HCT116 (cell line): ENCODE data around the gene AXIN2. TPM values are rescaled to one million over a fixed set of nuclear protein-coding genes. Genes with fewer than 3 reads are reported as not detected.
"Not testable (repeated sequence)": the region's sequence is repeated elsewhere in the genome, so short reads cannot be mapped to it uniquely, and the experiment has no call there.

Experiments
- ATAC-seq: fragments of 200-7000 bp; cut with Tn5 transposase; 2 replicates; pipeline ENCODE4 v1.9.1; 2020; ENCODE audit warnings: mild to moderate bottlenecking, moderate library complexity
- BruUV-seq: library from RNA; stranded (reverse); fragments of 400-500 nt; replicated peaks from 2 replicates; lab custom pipeline; 2021; lab: Mats Ljungman, UMichigan
- CTCF ChIA-PET: fragments of 300-600 bp; sonication (Branson Sonifier 250); formaldehyde crosslinking; loops from one replicate; lab custom pipeline; 2021; ENCODE audit warnings: antibody characterized with exemption; lab: Charles Lee
- POLR2A ChIA-PET: fragments of 300-600, 350-600 bp; sonication (Branson Sonifier 250); formaldehyde crosslinking; loops from one replicate; lab custom pipeline; 2021; ENCODE audit warnings: antibody characterized with exemption; lab: Charles Lee
- RAD21 ChIA-PET, 2 experiments: fragments of 300-600 bp; sonication (Branson Sonifier 250); formaldehyde crosslinking; loops; one replicate each; lab custom pipeline; 2023; ENCODE audit warnings: low total read pairs in 2 of 2; ENCODE audit not compliant: uncharacterized antibody in 2 of 2, unreplicated experiment in 2 of 2, low non-redundant PET in 1 of 2; lab: Charles Lee
- DNase-seq: peaks from one replicate; pipeline ENCODE4 v3.0.0-alpha.2; 2010; ENCODE audit warnings: low read depth, low spot score
- H2AFZ ChIP-seq: fragments of 200-600 bp; shearing (Covaris generic), sonication (generic); 2 replicates; pipeline ENCODE4 v1.6.1; 2017; ENCODE audit warnings: low read depth, mixed run types, mixed read lengths, antibody characterized with exemption, low read length; ENCODE audit not compliant: poor library complexity, severe bottlenecking
- H3K27ac ChIP-seq: 2 replicates; pipeline ENCODE4 v1.5.1; 2012; ENCODE audit warnings: low read depth, low read length
- H3K27me3 ChIP-seq: fragments of 200-600 bp; sonication (generic); 2 replicates; pipeline ENCODE4 v1.6.1; 2016; ENCODE audit warnings: mixed run types, low read length, mixed read lengths; ENCODE audit not compliant: insufficient read depth
- H3K36me3 ChIP-seq, 2 experiments: fragments of 200-500 bp in 1 of 2; fragments of 200-600 bp in 1 of 2; sonication (Bioruptor generic) in 1 of 2; sonication (generic) in 1 of 2; 2 replicates each; pipeline versions ENCODE4 v1.5.1 to v1.6.1; 2014 to 2016; ENCODE audit warnings: low read length in 2 of 2, inconsistent platforms in 1 of 2, mixed read lengths in 1 of 2, mixed run types in 1 of 2; ENCODE audit not compliant: insufficient read depth in 2 of 2, control insufficient read depth in 1 of 2
- H3K4me1 ChIP-seq, 2 experiments: fragments of 200-600 bp in 1 of 2; sonication (generic) in 1 of 2; 2 replicates each; pipeline versions ENCODE4 v1.5.1 to v1.6.1; 2012 to 2017; ENCODE audit warnings: low read length in 2 of 2, inconsistent platforms in 1 of 2, mild to moderate bottlenecking in 1 of 2, mixed read lengths in 1 of 2, mixed run types in 1 of 2, moderate library complexity in 1 of 2; ENCODE audit not compliant: insufficient read depth in 2 of 2, control insufficient read depth in 1 of 2
- H3K4me2 ChIP-seq: fragments of 200-600 bp; sonication (generic); 2 replicates; pipeline ENCODE4 v1.6.1; 2017; ENCODE audit warnings: mixed run types, low read length, mixed read lengths
- H3K4me3 ChIP-seq, 2 experiments: fragments of 200-600 bp in 1 of 2; sonication (generic) in 1 of 2; replicated peaks in 1 of 2; 2 replicates each; pipeline ENCODE4 v1.5.1; 2011 to 2016; ENCODE audit warnings: low read length in 2 of 2, control low read depth in 1 of 2, low read depth in 1 of 2, mild to moderate bottlenecking in 1 of 2, mixed read lengths in 1 of 2, mixed run types in 1 of 2
- H3K79me2 ChIP-seq: fragments of 200-600 bp; sonication (generic); 2 replicates; pipeline ENCODE4 v1.6.1; 2017; ENCODE audit warnings: mild to moderate bottlenecking, mixed run types, low read length, moderate library complexity, mixed read lengths; ENCODE audit not compliant: insufficient read depth
- H3K9ac ChIP-seq: fragments of 200-600 bp; sonication (generic); 2 replicates; pipeline ENCODE4 v1.6.1; 2016; ENCODE audit warnings: low read length, mixed read lengths
- H3K9me2 ChIP-seq: fragments of 200-600 bp; sonication (generic), shearing (Covaris generic); 2 replicates; pipeline ENCODE4 v1.6.1; 2017; ENCODE audit warnings: mixed run types, mild to moderate bottlenecking, moderate library complexity; ENCODE audit not compliant: insufficient read depth
- H3K9me3 ChIP-seq, 2 experiments: fragments of 200-500 bp in 1 of 2; fragments of 200-600 bp in 1 of 2; sonication (Bioruptor generic) in 1 of 2; sonication (generic) in 1 of 2; 2 replicates each; pipeline ENCODE4 v1.6.1; 2014 to 2017; ENCODE audit warnings: low read length in 2 of 2, mixed read lengths in 2 of 2, inconsistent platforms in 1 of 2, low read depth in 1 of 2, mild to moderate bottlenecking in 1 of 2, mixed run types in 1 of 2, moderate library complexity in 1 of 2; ENCODE audit not compliant: control insufficient read depth in 1 of 2, insufficient read depth in 1 of 2
- H4K20me1 ChIP-seq: fragments of 200-600 bp; sonication (generic), shearing (Covaris generic); 2 replicates; pipeline ENCODE4 v1.6.1; 2017; ENCODE audit warnings: mixed run types, mild to moderate bottlenecking, moderate library complexity; ENCODE audit not compliant: insufficient read depth
- ATF3 ChIP-seq: IDR thresholded peaks from 2 replicates; pipeline ENCODE4 v1.6.1; 2012
- CBX3 ChIP-seq: IDR thresholded peaks from 2 replicates; pipeline ENCODE4 v1.6.1; 2012; ENCODE audit warnings: low read depth
- CEBPB ChIP-seq: IDR thresholded peaks from 2 replicates; pipeline ENCODE4 v1.6.1; 2012; ENCODE audit warnings: low read depth
- CTCF ChIP-seq, 3 experiments: fragments of 200-600 bp in 1 of 3; sonication (generic) in 1 of 3; IDR thresholded peaks in 2 of 3; conservative IDR thresholded peaks in 1 of 3; 2 replicates each; pipeline ENCODE4 v1.5.1; 2012 to 2017; ENCODE audit warnings: low read depth in 2 of 3, low read length in 2 of 3, antibody characterized with exemption in 1 of 3, borderline replicate concordance in 1 of 3, control low read depth in 1 of 3, mild to moderate bottlenecking in 1 of 3, mixed read lengths in 1 of 3, mixed run types in 1 of 3, moderate library complexity in 1 of 3; ENCODE audit not compliant: insufficient read depth in 1 of 3
- EGR1 ChIP-seq: IDR thresholded peaks from 2 replicates; pipeline ENCODE4 v1.6.1; 2012; ENCODE audit warnings: low read depth
- ELF1 ChIP-seq: IDR thresholded peaks from 2 replicates; pipeline ENCODE4 v1.6.1; 2012; ENCODE audit warnings: low read depth, borderline replicate concordance
- EZH2 ChIP-seq: fragments of 200-600 bp; sonication (generic); IDR thresholded peaks from 2 replicates; pipeline ENCODE4 v1.6.1; 2017; ENCODE audit warnings: antibody characterized with exemption, mixed run types
- EZH2phosphoT487 ChIP-seq: fragments of 200-600 bp; IDR thresholded peaks from 2 replicates; pipeline ENCODE4 v1.6.1; 2018; ENCODE audit warnings: antibody characterized with exemption, borderline replicate concordance
- FOSL1 ChIP-seq: IDR thresholded peaks from 2 replicates; pipeline ENCODE4 v1.6.1; 2012; ENCODE audit warnings: low read depth
- JUND ChIP-seq: IDR thresholded peaks from 2 replicates; pipeline ENCODE4 v1.6.1; 2012
- MAX ChIP-seq: IDR thresholded peaks from 2 replicates; pipeline ENCODE4 v1.6.1; 2012
- POLR2A ChIP-seq: IDR thresholded peaks from 2 replicates; pipeline ENCODE4 v1.7.0; 2011; ENCODE audit warnings: borderline replicate concordance; ENCODE audit not compliant: insufficient read depth, insufficient read length; ENCODE audit errors: extremely low read depth
- POLR2AphosphoS5 ChIP-seq: IDR thresholded peaks from 2 replicates; pipeline ENCODE4 v1.6.1; 2011; ENCODE audit warnings: mild to moderate bottlenecking, low read depth, low read length, moderate library complexity
- RAD21 ChIP-seq: IDR thresholded peaks from 2 replicates; pipeline ENCODE4 v1.6.1; 2012; ENCODE audit warnings: low read depth, mild to moderate bottlenecking
- SIN3A ChIP-seq: IDR thresholded peaks from 2 replicates; pipeline ENCODE4 v1.6.1; 2012; ENCODE audit warnings: low read depth
- SP1 ChIP-seq: IDR thresholded peaks from 2 replicates; pipeline ENCODE4 v1.6.1; 2012; ENCODE audit warnings: low read depth
- TCF7L2 ChIP-seq: IDR thresholded peaks from 2 replicates; pipeline ENCODE4 v1.7.0; 2011; ENCODE audit warnings: borderline replicate concordance, inconsistent platforms; ENCODE audit not compliant: insufficient read depth, insufficient read length; ENCODE audit errors: extremely low read depth
- YY1 ChIP-seq: IDR thresholded peaks from 2 replicates; pipeline ENCODE4 v1.6.1; 2011; ENCODE audit warnings: low read length, low read depth, moderate library complexity, mild to moderate bottlenecking; ENCODE audit not compliant: insufficient replicate concordance; ENCODE audit errors: extremely low read depth
- ZFX ChIP-seq: fragments of 450-650 bp; IDR thresholded peaks from 2 replicates; pipeline ENCODE4 v1.6.1; 2017
- ZNF274 ChIP-seq: fragments of 200-500 bp; sonication (Bioruptor generic); IDR thresholded peaks from 2 replicates; pipeline ENCODE4 v1.6.1; 2014; ENCODE audit warnings: mild to moderate bottlenecking, low read depth, low read length, inconsistent platforms
- intact Hi-C: fragments of 100-400 bp; cut with micrococcal nuclease; formaldehyde crosslinking; loops from 2 replicates; pipeline ENCODE4 v1.10.0; 2022
- total RNA-seq: library from RNA; stranded (reverse); gene quantifications from one replicate; pipeline ENCODE4 v1.2.1, GENCODE V29; 2021; ENCODE audit not compliant: unreplicated experiment

Gene AXIN2
- total RNA-seq, 1 experiment from 2014 or later = 7.1 TPM

- no TSS peak for BruUV-seq
- RAD21 ChIA-PET = no interaction called here
- H4K20me1 ChIP-seq = no peaks in the 10 kb centered on the region
- no peak overlapping the region for H2AFZ ChIP-seq
- H3K9me2 ChIP-seq = no peaks in the 10 kb centered on the region
- DNase-seq (no peak), ATAC-seq (0 out of 2 replicates have a peak, but pooled peaks have one; percentile 10)
- no peak overlapping the region for H3K9ac ChIP-seq
- TF ChIP-seq EGR1 (no peak), ATF3 (no peak), ELF1 (no peak), ZNF274 (no peak), RAD21 (no peak), CBX3 (no peak), POLR2A (no peak), CTCF (IDR thresholded peaks at IDR 0.05 in 2 of 3, conservative IDR thresholded peaks at IDR 0.05 in 1 of 3; ENCODE audit: borderline replicate concordance in 1 of 3, insufficient read depth in 1 of 3, low read depth in 2 of 3, low read length in 2 of 3) (no peak), CEBPB (no peak), SP1 (no peak), ZFX (no peak), YY1 (no peak), FOSL1 (no peak), JUND (no peak), EZH2phosphoT487 (no peak), TCF7L2 (no peak), MAX (no peak), POLR2AphosphoS5 (no peak), SIN3A (no peak), EZH2 (no peak)
- no peaks in the 10 kb centered on the region for H3K79me2 ChIP-seq
- no peak overlapping the region for H3K27ac ChIP-seq
- POLR2A ChIA-PET = no interaction called here
- CTCF ChIA-PET = no interaction called here
- no peak overlapping the region for H3K4me2 ChIP-seq
- intact Hi-C loops = no loop called here
- H3K4me1 ChIP-seq = peaks cover 0 to 12% of the 10 kb centered on the region in 2 experiments; a peak in 2 of 4 replicates
- H3K27me3 ChIP-seq = no peaks in the 10 kb centered on the region
- no peak overlapping the region for H3K4me3 ChIP-seq
- peaks cover 2 to 21% of the 10 kb centered on the region in 2 experiments; a peak in 3 of 4 replicates for H3K36me3 ChIP-seq
- H3K9me3 ChIP-seq = no peaks in the 10 kb centered on the region
Observed at GRCh38 chr17:65527381-65527780, 34.1 kb downstream of the AXIN2 start.

GRCh38 chr17:65526854-65527253 lies 34.6 kb downstream of the AXIN2 start:
- POLR2A ChIA-PET, DNase-seq, RAD21 ChIA-PET, H3K4me2 ChIP-seq, H3K9ac ChIP-seq, ATAC-seq, CTCF ChIA-PET, H3K4me1 ChIP-seq, H4K20me1 ChIP-seq, H3K27ac ChIP-seq, H3K4me3 ChIP-seq, BruUV-seq, H3K9me2 ChIP-seq, H3K27me3 ChIP-seq, H2AFZ ChIP-seq, intact Hi-C loops, H3K79me2 ChIP-seq, H3K9me3 ChIP-seq: not testable (repeated sequence)
- peaks cover 0 to 17% of the 10 kb centered on the region in 2 experiments; a peak in 2 of 4 replicates for H3K36me3 ChIP-seq
